Nephron (organoid): ENCODE measurements around the gene TAF4.

Experiments
- H3K27ac Mint-ChIP-seq, 3 experiments: 2 replicates each; pipeline ENCODE4 v1.8.0; 2020; ENCODE audit warnings: mixed read lengths in 3 of 3, mild to moderate bottlenecking in 2 of 3, moderate library complexity in 1 of 3
- H3K27me3 Mint-ChIP-seq: 2 replicates; pipeline ENCODE4 v1.8.0; 2021; ENCODE audit warnings: low read depth, mild to moderate bottlenecking, moderate library complexity, mixed read lengths
- H3K36me3 Mint-ChIP-seq: 2 replicates; pipeline ENCODE4 v1.8.0; 2020; ENCODE audit warnings: low read depth, mixed read lengths
- H3K4me1 Mint-ChIP-seq: 2 replicates; pipeline ENCODE4 v1.8.0; 2020; ENCODE audit warnings: mixed read lengths
- H3K4me3 Mint-ChIP-seq, 3 experiments: 2 replicates each; pipeline ENCODE4 v1.8.0; 2020; ENCODE audit warnings: mild to moderate bottlenecking in 3 of 3, mixed read lengths in 3 of 3, moderate library complexity in 2 of 3
- H3K9me3 Mint-ChIP-seq: 2 replicates; pipeline ENCODE4 v1.8.0; 2020; ENCODE audit warnings: mixed read lengths
- CTCF ChIP-seq, 3 experiments: fragments of 200-600 bp; sonication (generic); IDR thresholded peaks; one replicate each; pipeline ENCODE4 v1.5.0; 2021; ENCODE audit warnings: antibody characterized with exemption in 3 of 3; ENCODE audit not compliant: unreplicated experiment in 3 of 3

TAF4 gene

GRCh38 chr20:62011403-62011790 is 54.3 kb downstream of the TAF4 start:
- Mint-ChIP-seq H3K4me1 (no peaks in the 10 kb centered on the region), H3K9me3 (no peaks in the 10 kb centered on the region)
- no peak for TF ChIP-seq CTCF (IDR thresholded peaks at IDR 0.05; ENCODE audit: unreplicated experiment in 3 of 3)

GRCh38 chr20:62010551-62011402 is 54.9 kb downstream of the TAF4 start:
- no peaks in the 10 kb centered on the region for H3K27me3 Mint-ChIP-seq
- no peaks in the 10 kb centered on the region for H3K9me3 Mint-ChIP-seq
- no peaks in the 10 kb centered on the region for H3K4me1 Mint-ChIP-seq
- peaks cover 30% of the 10 kb centered on the region for H3K36me3 Mint-ChIP-seq
- no peak overlapping the region for H3K27ac Mint-ChIP-seq
- no peak overlapping the region for H3K4me3 Mint-ChIP-seq
- peak; percentile 76 to 85 (median 79) for TF ChIP-seq CTCF (IDR thresholded peaks at IDR 0.05; ENCODE audit: unreplicated experiment in 3 of 3)

More at GRCh38 chr20:62011403-62011790, 54.3 kb downstream of the TAF4 start:
- no peak overlapping the region for H3K27ac Mint-ChIP-seq
- no peaks in the 10 kb centered on the region for H3K27me3 Mint-ChIP-seq
- no peak overlapping the region for H3K4me3 Mint-ChIP-seq
- H3K36me3 Mint-ChIP-seq = peaks cover 25% of the 10 kb centered on the region

- no peaks in the 10 kb centered on the region for H3K27me3 Mint-ChIP-seq
- H3K9me3 Mint-ChIP-seq = no peaks in the 10 kb centered on the region
- no peaks in the 10 kb centered on the region for H3K4me1 Mint-ChIP-seq
- TF ChIP-seq CTCF (IDR thresholded peaks at IDR 0.05; ENCODE audit: unreplicated experiment in 3 of 3) = no peak
- no peak overlapping the region for H3K4me3 Mint-ChIP-seq
- peaks cover 34% of the 10 kb centered on the region for H3K36me3 Mint-ChIP-seq
- H3K27ac Mint-ChIP-seq = no peak overlapping the region
Measured at GRCh38 chr20:62009869-62010445, 55.7 kb downstream of the TAF4 start.

- H3K36me3 Mint-ChIP-seq = peaks cover 34% of the 10 kb centered on the region
- no peaks in the 10 kb centered on the region for H3K9me3 Mint-ChIP-seq
- no peak overlapping the region for H3K4me3 Mint-ChIP-seq
- TF ChIP-seq CTCF (IDR thresholded peaks at IDR 0.05; ENCODE audit: unreplicated experiment in 3 of 3) = no peak
- no peak overlapping the region for H3K27ac Mint-ChIP-seq
- no peaks in the 10 kb centered on the region for H3K27me3 Mint-ChIP-seq
- no peaks in the 10 kb centered on the region for H3K4me1 Mint-ChIP-seq
Measured at GRCh38 chr20:62009322-62009721, 56.4 kb downstream of the TAF4 start.

GRCh38 chr20:62008643-62009183 is 57.0 kb downstream of the TAF4 start:
- no peaks in the 10 kb centered on the region for H3K4me1 Mint-ChIP-seq
- no peaks in the 10 kb centered on the region for H3K9me3 Mint-ChIP-seq
- no peak overlapping the region for H3K4me3 Mint-ChIP-seq
- H3K36me3 Mint-ChIP-seq = peaks cover 34% of the 10 kb centered on the region
- TF ChIP-seq CTCF (IDR thresholded peaks at IDR 0.05; ENCODE audit: unreplicated experiment in 3 of 3) = no peak
- H3K27ac Mint-ChIP-seq = no peak overlapping the region
- no peaks in the 10 kb centered on the region for H3K27me3 Mint-ChIP-seq
